B cell (primary cell): ENCODE data around the gene TKTL2. TPM values are rescaled to one million over a fixed set of nuclear protein-coding genes. Genes with fewer than 3 reads are reported as not detected.

Source experiments
- ATAC-seq: fragments of 200-7000 bp; cut with Tn5 transposase; one replicate; pipeline ENCODE4 v1.10.0; 2021; ENCODE audit warnings: low read depth, mild to moderate bottlenecking, moderate number of reproducible peaks, moderate library complexity
- CTCF ChIA-PET: fragments of 350-600 bp; sonication (Branson Sonifier 250); formaldehyde crosslinking; loops from one replicate; lab custom pipeline; 2021; ENCODE audit warnings: antibody characterized with exemption, inconsistent platforms; lab: Charles Lee
- POLR2A ChIA-PET: fragments of 350-600 bp; sonication (Branson Sonifier 250); formaldehyde crosslinking; loops from one replicate; lab custom pipeline; 2021; ENCODE audit warnings: antibody characterized with exemption; lab: Charles Lee
- DNase-seq: peaks from one replicate; pipeline ENCODE4 v3.0.0; 2013
- H2AFZ ChIP-seq: 2 replicates; pipeline ENCODE4 v1.6.1; 2012; ENCODE audit warnings: mild to moderate bottlenecking, low read depth, low read length; ENCODE audit not compliant: insufficient read depth, poor library complexity, severe bottlenecking
- H3K27ac ChIP-seq, 2 donors: 1 replicate in 1 of 2; 2 replicates in 1 of 2; pipeline ENCODE4 v1.5.1; 2012 to 2013; ENCODE audit warnings: low read length in 2 of 2, mild to moderate bottlenecking in 2 of 2, moderate library complexity in 1 of 2
- H3K27me3 ChIP-seq, 4 experiments: fragments of 200-600 bp in 1 of 4; sonication (generic) in 1 of 4; replicated peaks in 1 of 4; 1 replicate in 2 of 4; 2 replicates in 2 of 4; pipeline versions ENCODE4 v1.6.1 to v1.7.0; 2013 to 2016; ENCODE audit warnings: low read length in 3 of 4, mild to moderate bottlenecking in 2 of 4, mixed read lengths in 1 of 4, moderate library complexity in 1 of 4; ENCODE audit not compliant: insufficient read depth in 4 of 4, control insufficient read depth in 3 of 4; ENCODE audit errors: control extremely low read depth in 1 of 4
- H3K36me3 ChIP-seq, 2 experiments: replicated peaks in 1 of 2; 1 replicate in 1 of 2; 2 replicates in 1 of 2; pipeline versions ENCODE4 v1.6.1 to v1.7.1; 2013; ENCODE audit warnings: low read length in 1 of 2; ENCODE audit not compliant: insufficient read depth in 2 of 2, control insufficient read depth in 1 of 2; ENCODE audit errors: control extremely low read depth in 1 of 2, extremely low read depth in 1 of 2
- H3K4me1 ChIP-seq, 2 donors: fragments of 200-600 bp in 1 of 2; sonication (generic) in 1 of 2; 1 replicate in 1 of 2; 2 replicates in 1 of 2; pipeline versions ENCODE4 v1.5.1 to v1.6.1; 2013 to 2017; ENCODE audit warnings: low read length in 2 of 2; ENCODE audit not compliant: control insufficient read depth in 2 of 2, insufficient read depth in 2 of 2
- H3K4me2 ChIP-seq: replicated peaks from 2 replicates; pipeline ENCODE3; 2012; ENCODE audit warnings: mild to moderate bottlenecking, low read depth, low read length; ENCODE audit not compliant: poor library complexity, severe bottlenecking
- H3K4me3 ChIP-seq, 5 experiments: fragments of 200-600 bp in 1 of 5; sonication (generic) in 1 of 5; 1 replicate in 3 of 5; 2 replicates in 2 of 5; pipeline versions ENCODE4 v1.5.1 to v1.7.0; 2011 to 2016; ENCODE audit warnings: low read length in 4 of 5, mild to moderate bottlenecking in 4 of 5, low read depth in 2 of 5, control low read depth in 1 of 5, moderate library complexity in 1 of 5; ENCODE audit not compliant: insufficient read depth in 1 of 5; ENCODE audit errors: control extremely low read depth in 1 of 5, extremely low read depth in 1 of 5
- H3K79me2 ChIP-seq: fragments of 200-600 bp; sonication (generic); one replicate; pipeline ENCODE4 v1.6.0; 2016; ENCODE audit warnings: low read length; ENCODE audit not compliant: control insufficient read depth, insufficient read depth
- H3K9ac ChIP-seq: fragments of 200-600 bp; sonication (generic); 2 replicates; pipeline ENCODE4 v1.6.1; 2017; ENCODE audit warnings: mild to moderate bottlenecking, low read length, moderate library complexity
- H3K9me3 ChIP-seq, 3 donors: one replicate each; pipeline versions ENCODE4 v1.6.1 to v1.7.1; 2013; ENCODE audit warnings: low read length in 2 of 3; ENCODE audit not compliant: control insufficient read depth in 2 of 3, insufficient read depth in 1 of 3; ENCODE audit errors: control extremely low read depth in 1 of 3
- H4K20me1 ChIP-seq: 2 replicates; pipeline ENCODE4 v1.6.0; 2012; ENCODE audit warnings: mild to moderate bottlenecking, low read length; ENCODE audit not compliant: insufficient read depth, control insufficient read depth, poor library complexity, severe bottlenecking
- H3K27ac Mint-ChIP-seq: one replicate; pipeline ENCODE4 v1.8.0; 2021; ENCODE audit warnings: mixed read lengths
- H3K27me3 Mint-ChIP-seq: one replicate; pipeline ENCODE4 v1.8.0; 2021; ENCODE audit warnings: mixed read lengths
- H3K4me1 Mint-ChIP-seq: one replicate; pipeline ENCODE4 v1.8.0; 2021; ENCODE audit warnings: mixed read lengths
- H3K4me3 Mint-ChIP-seq: one replicate; pipeline ENCODE4 v1.8.0; 2021; ENCODE audit warnings: mixed read lengths
- H3K9me3 Mint-ChIP-seq: one replicate; pipeline ENCODE4 v1.8.0; 2022; ENCODE audit warnings: mixed read lengths; ENCODE audit not compliant: insufficient read depth
- CTCF ChIP-seq: fragments of 200-600 bp; IDR thresholded peaks from one replicate; pipeline ENCODE4 v1.8.0; 2022; ENCODE audit warnings: antibody characterized with exemption, mild to moderate bottlenecking
- EZH2 ChIP-seq: IDR thresholded peaks from 2 replicates; pipeline ENCODE4 v1.6.1; 2012; ENCODE audit warnings: borderline replicate concordance, low read depth, mild to moderate bottlenecking, moderate library complexity, low read length; ENCODE audit not compliant: insufficient read depth, poor library complexity, severe bottlenecking
- WGBS: methylation state at CpG from one replicate; pipeline ENCODE4 v1.1.5; 2013; ENCODE audit warnings: missing lambda C conversion rate; ENCODE audit not compliant: insufficient coverage; 5-methylcytosine and 5-hydroxymethylcytosine counted together
- intact Hi-C: fragments of 100-400 bp; cut with micrococcal nuclease; formaldehyde crosslinking; loops from one replicate; pipeline ENCODE4 v1.10.0; 2022
- polyA plus RNA-seq: library from polyadenylated mRNA; depleted of rRNA; stranded (reverse); fragments of >200 nt; gene quantifications from 2 replicates; pipeline ENCODE4 v1.2.3, GENCODE V29; 2012
- total RNA-seq, 2 donors: library from RNA; stranded (reverse); fragments of 120-200 nt in 1 of 2; gene quantifications; 1 replicate in 1 of 2; 2 replicates in 1 of 2; pipeline versions ENCODE4 v1.2.3 to v1.2.4, GENCODE V29; 2013 to 2022

TKTL2 gene
- total and polyA plus RNA-seq, 2 donors (not counting 1 experiment from before 2014, with no cell fraction given): 0.16 to 0.27 TPM

GRCh38 chr4:163474027-163474426, 473 bp upstream of the TKTL2 start:
- Histone ChIP-seq H3K36me3 (no peaks in the 10 kb centered on the region), H3K27ac (no peak overlapping the region), H3K27me3 (peaks cover 0 to 6% (median 0%) of the 10 kb centered on the region in 4 experiments), H2AFZ (no peak overlapping the region), H3K4me3 (no peak overlapping the region), H4K20me1 (no peaks in the 10 kb centered on the region), H3K4me1 (no peaks in the 10 kb centered on the region), H3K9ac (no peak overlapping the region), H3K4me2 (no peak overlapping the region), H3K79me2 (no peaks in the 10 kb centered on the region), H3K9me3 (peaks cover 0 to 3% (median 0%) of the 10 kb centered on the region in 3 donors)
- no peak for TF ChIP-seq CTCF
- no peak overlapping the region for H3K27ac Mint-ChIP-seq
- H3K4me3 Mint-ChIP-seq: no peak overlapping the region
- no peaks in the 10 kb centered on the region for H3K4me1 Mint-ChIP-seq
- H3K27me3 Mint-ChIP-seq: peaks cover 9% of the 10 kb centered on the region
- ATAC-seq (no peak), DNase-seq (no peak)
- no peaks in the 10 kb centered on the region for H3K9me3 Mint-ChIP-seq
- CTCF ChIA-PET: interaction anchor here (0.8 kb wide), 1 partner anchor 12 kb away, joined by 3 read pairs; no protein-coding TSS in a partner anchor
- WGBS: 100% methylated on average over 2 of the region's 3 CpGs
- intact Hi-C loops: no loop called here
- POLR2A ChIA-PET: no interaction called here

- Histone ChIP-seq H4K20me1 (no peaks in the 10 kb centered on the region), H3K4me3 (no peak overlapping the region), H3K36me3 (no peaks in the 10 kb centered on the region), H3K79me2 (no peaks in the 10 kb centered on the region), H3K27me3 (peaks cover 0 to 6% (median 0%) of the 10 kb centered on the region in 4 experiments), H3K4me1 (no peaks in the 10 kb centered on the region), H2AFZ (no peak overlapping the region), H3K27ac (no peak overlapping the region), H3K9ac (no peak overlapping the region), H3K4me2 (no peak overlapping the region), H3K9me3 (peaks cover 0 to 3% (median 0%) of the 10 kb centered on the region in 3 donors)
- ATAC-seq: no peak
- intact Hi-C loops: no loop called here
- Mint-ChIP-seq H3K9me3 (no peaks in the 10 kb centered on the region), H3K27me3 (peaks cover 12% of the 10 kb centered on the region), H3K4me3 (no peak overlapping the region), H3K27ac (no peak overlapping the region), H3K4me1 (no peaks in the 10 kb centered on the region)
- TF ChIP-seq EZH2: no peak
- no peak for TF ChIP-seq CTCF
- ChIA-PET CTCF (no interaction called here), POLR2A (no interaction called here)
- no peak for DNase-seq
- 94% methylated on average over 12 of the region's 14 CpGs for WGBS
Measured at GRCh38 chr4:163473130-163473529, 424 bp downstream of the TKTL2 start.
